Liver (tissue), 3 donors: ENCODE data around the gene NPPB.

Experiments used
- ATF3 ChIP-seq: IDR thresholded peaks from 2 replicates; pipeline ENCODE4 v1.6.1; 2016; ENCODE audit warnings: antibody characterized with exemption
- EGR1 ChIP-seq, 2 donors: IDR thresholded peaks; 2 replicates each; pipeline ENCODE4 v1.6.1; 2016 to 2018; ENCODE audit warnings: antibody characterized with exemption in 2 of 2, low read depth in 2 of 2
- FOXA1 ChIP-seq: IDR thresholded peaks from 2 replicates; pipeline ENCODE4 v1.6.1; 2016; ENCODE audit warnings: antibody characterized with exemption
- GABPA ChIP-seq, 2 donors: IDR thresholded peaks in 1 of 2; conservative IDR thresholded peaks in 1 of 2; 2 replicates each; pipeline ENCODE4 v1.6.1; 2016; ENCODE audit warnings: antibody characterized with exemption in 2 of 2, mild to moderate bottlenecking in 1 of 2, moderate library complexity in 1 of 2
- RAD21 ChIP-seq, 2 donors: IDR thresholded peaks; 2 replicates each; pipeline ENCODE4 v1.6.1; 2016; ENCODE audit warnings: antibody characterized with exemption in 2 of 2, mild to moderate bottlenecking in 2 of 2
- REST ChIP-seq: IDR thresholded peaks from 2 replicates; pipeline ENCODE4 v1.6.1; 2016; ENCODE audit warnings: antibody characterized with exemption, mild to moderate bottlenecking
- SP1 ChIP-seq: IDR thresholded peaks from 2 replicates; pipeline ENCODE4 v1.6.1; 2018; ENCODE audit warnings: antibody characterized with exemption, mild to moderate bottlenecking
- TAF1 ChIP-seq: conservative IDR thresholded peaks from 2 replicates; pipeline ENCODE4 v1.6.1; 2016; ENCODE audit warnings: antibody characterized with exemption, mild to moderate bottlenecking
- TF ChIP-seq, protein P1 (sequence below): fragments of 150-350 bp; IDR thresholded peaks from 2 replicates; pipeline ENCODE4 v1.5.1; 2017; ENCODE audit warnings: improper control_type of control experiment, low read depth, low read length; ENCODE audit not compliant: missing input control
- TF ChIP-seq, protein P2 (sequence below): IDR thresholded peaks from 2 replicates; pipeline ENCODE4 v1.6.1; 2016; ENCODE audit warnings: antibody characterized with exemption
- donor health status: healthy.
- donor health status: healthy.

- no peak for TF ChIP-seq TAF1
- TF ChIP-seq, protein P1, sequence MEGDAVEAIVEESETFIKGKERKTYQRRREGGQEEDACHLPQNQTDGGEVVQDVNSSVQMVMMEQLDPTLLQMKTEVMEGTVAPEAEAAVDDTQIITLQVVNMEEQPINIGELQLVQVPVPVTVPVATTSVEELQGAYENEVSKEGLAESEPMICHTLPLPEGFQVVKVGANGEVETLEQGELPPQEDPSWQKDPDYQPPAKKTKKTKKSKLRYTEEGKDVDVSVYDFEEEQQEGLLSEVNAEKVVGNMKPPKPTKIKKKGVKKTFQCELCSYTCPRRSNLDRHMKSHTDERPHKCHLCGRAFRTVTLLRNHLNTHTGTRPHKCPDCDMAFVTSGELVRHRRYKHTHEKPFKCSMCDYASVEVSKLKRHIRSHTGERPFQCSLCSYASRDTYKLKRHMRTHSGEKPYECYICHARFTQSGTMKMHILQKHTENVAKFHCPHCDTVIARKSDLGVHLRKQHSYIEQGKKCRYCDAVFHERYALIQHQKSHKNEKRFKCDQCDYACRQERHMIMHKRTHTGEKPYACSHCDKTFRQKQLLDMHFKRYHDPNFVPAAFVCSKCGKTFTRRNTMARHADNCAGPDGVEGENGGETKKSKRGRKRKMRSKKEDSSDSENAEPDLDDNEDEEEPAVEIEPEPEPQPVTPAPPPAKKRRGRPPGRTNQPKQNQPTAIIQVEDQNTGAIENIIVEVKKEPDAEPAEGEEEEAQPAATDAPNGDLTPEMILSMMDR, result no peak
- TF ChIP-seq EGR1 (IDR thresholded peaks at IDR 0.05; ENCODE audit: low read depth in 2 of 2), result no peak
- TF ChIP-seq SP1, result peak; percentile 51
- TF ChIP-seq GABPA (IDR thresholded peaks at IDR 0.05 in 1 of 2, conservative IDR thresholded peaks at IDR 0.05 in 1 of 2), result no peak
- TF ChIP-seq RAD21 (IDR thresholded peaks at IDR 0.05), result peak in 1 of 2 donors; percentile 5
- TF ChIP-seq REST, result no peak
- no peak for TF ChIP-seq ATF3
- TF ChIP-seq, protein P2, sequence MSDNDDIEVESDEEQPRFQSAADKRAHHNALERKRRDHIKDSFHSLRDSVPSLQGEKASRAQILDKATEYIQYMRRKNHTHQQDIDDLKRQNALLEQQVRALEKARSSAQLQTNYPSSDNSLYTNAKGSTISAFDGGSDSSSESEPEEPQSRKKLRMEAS, result no peak
- no peak for TF ChIP-seq FOXA1
Observed at GRCh38 chr1:11839727-11840705, 18.7 kb downstream of the NPPB start.
